Measurements from ENCODE around the gene COTL1. TPM values are rescaled to one million over a fixed set of nuclear protein-coding genes. Genes with fewer than 3 reads are reported as not detected.

The COTL1 gene
- total and polyA plus RNA-seq, 2 of the 13 experiments (the other 11 are each of a cell fraction or from before 2014, with no cell fraction given) = 8.7 to 16.9 TPM

- no peak for TF ChIP-seq ZBTB40 (IDR thresholded peaks at IDR 0.05)
- TF ChIP-seq ZBTB40 (CRISPR knock-in tag; IDR thresholded peaks at IDR 0.05) = 0 out of 2 replicates have a peak, but pooled peaks have one; percentile 30
- TF ChIP-seq HOXA3 (CRISPR knock-in tag; IDR thresholded peaks at IDR 0.05) = peak; percentile 46; the same call in 1 of the 2 replicates
- no peak for TF ChIP-seq GLMP (CRISPR knock-in tag; IDR thresholded peaks at IDR 0.05; ENCODE audit: borderline replicate concordance)
- TF ChIP-seq PLRG1 (conservative IDR thresholded peaks at IDR 0.05) = no peak
- peak; percentile 69; the same call in 1 of the 2 replicates for TF ChIP-seq ZNF292 (CRISPR knock-in tag; IDR thresholded peaks at IDR 0.05; ENCODE audit: borderline replicate concordance, low read depth)
- TF ChIP-seq ZSCAN5A (CRISPR knock-in tag; IDR thresholded peaks at IDR 0.05; ENCODE audit: borderline replicate concordance) = peak; percentile 43; the same call in 1 of the 2 replicates
- TF ChIP-seq KLF12 (CRISPR knock-in tag; IDR thresholded peaks at IDR 0.05; ENCODE audit: borderline replicate concordance) = 0 out of 2 replicates have a peak, but pooled peaks have one; percentile 35
- peak in 1 of 2 experiments; percentile 4; a peak in 1 of 4 replicates for TF ChIP-seq EP300 (IDR thresholded peaks at IDR 0.05; ENCODE audit: low read depth in 2 of 2, low read length in 2 of 2)
- TF ChIP-seq EP300 (CRISPR knock-in tag; IDR thresholded peaks at IDR 0.05; ENCODE audit: borderline replicate concordance) = no peak
- no peak for TF ChIP-seq HOMEZ (CRISPR knock-in tag; IDR thresholded peaks at IDR 0.05; ENCODE audit: low read depth)
- TF ChIP-seq BCL6 (CRISPR knock-in tag; IDR thresholded peaks at IDR 0.05) = peak; percentile 75
- no peak for TF ChIP-seq CERS6 (CRISPR knock-in tag; IDR thresholded peaks at IDR 0.05)
- TF ChIP-seq PHF21A (CRISPR knock-in tag; IDR thresholded peaks at IDR 0.05) = no peak
These were observed 63.1 kb downstream of the COTL1 start (continued) for GRCh38 chr16:84554627-84555328.
